Measurements from ENCODE around the gene PDCL3. TPM values are rescaled to one million over a fixed set of nuclear protein-coding genes. Genes with fewer than 3 reads are reported as not detected.
A peak's percentile ranks its signal among the peaks of the same experiment; 100 is the strongest.

PDCL3 gene
- 15.7 TPM for total RNA-seq

DNA sequence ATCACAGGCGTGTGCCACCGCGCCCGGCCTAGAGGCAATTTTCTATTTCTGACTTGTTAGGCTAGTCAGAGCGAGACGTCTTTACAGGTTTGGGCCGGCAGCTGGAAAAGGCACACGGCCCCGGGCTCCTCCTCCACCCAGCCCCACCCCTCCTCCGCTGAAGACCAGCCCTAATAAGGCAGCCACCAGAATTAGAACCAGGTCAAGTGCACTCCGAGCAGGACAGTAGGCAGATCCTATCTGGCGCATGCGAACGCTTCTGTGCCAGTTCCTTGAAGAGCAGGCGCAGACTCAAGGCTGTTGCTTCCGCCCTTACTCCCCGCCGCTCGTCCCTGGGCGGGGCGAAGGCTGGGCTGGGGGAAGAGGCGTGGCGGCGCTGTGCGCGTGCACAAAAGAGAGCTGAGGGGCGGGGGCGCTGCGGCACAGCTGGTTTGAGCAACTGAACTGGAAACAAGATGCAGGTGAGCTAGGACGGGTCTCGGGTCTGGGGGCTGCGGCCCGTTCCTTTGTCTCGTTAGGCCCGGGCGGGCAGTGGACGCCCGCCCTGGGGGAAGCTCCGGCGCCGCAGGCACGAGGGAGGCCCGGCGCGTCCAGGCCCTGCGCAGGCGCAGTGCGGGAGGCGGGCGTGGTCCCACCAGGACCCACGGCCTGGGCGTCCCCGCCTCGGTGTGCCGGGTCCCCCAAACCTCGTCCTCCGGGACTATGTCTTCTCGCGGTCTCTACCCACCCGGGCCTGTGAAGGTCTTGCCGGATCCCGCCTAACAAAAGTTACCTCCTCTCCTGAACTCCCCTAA is at the start of gene PDCL3:
PDCL3 (plus strand) TSS at position 381 of the 794 bp plus-strand sequence; CDS start at position 456, 75 bp downstream.
- DNase-seq = peak; percentile 98

DNA sequence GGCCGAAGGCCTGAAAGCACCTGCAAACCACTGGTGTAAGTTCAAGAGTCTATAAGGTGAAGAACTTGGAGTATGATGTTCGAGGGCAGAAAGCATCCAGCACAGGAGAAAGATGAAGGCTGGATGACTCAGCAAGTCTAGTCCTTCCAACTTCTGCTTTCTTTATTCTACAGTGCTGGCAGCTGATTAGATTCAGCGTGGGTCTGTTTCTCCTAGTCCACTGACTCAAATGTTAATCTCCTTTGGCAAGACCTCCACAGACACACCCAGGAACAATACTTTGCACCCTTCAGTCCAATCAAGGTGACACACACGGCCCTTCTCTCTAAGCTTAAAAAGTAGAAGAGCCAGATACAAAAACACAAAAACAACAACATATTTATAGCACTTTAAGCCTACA is 49.1 kb upstream of the PDCL3 start:
- DNase-seq = no peak

DNA sequence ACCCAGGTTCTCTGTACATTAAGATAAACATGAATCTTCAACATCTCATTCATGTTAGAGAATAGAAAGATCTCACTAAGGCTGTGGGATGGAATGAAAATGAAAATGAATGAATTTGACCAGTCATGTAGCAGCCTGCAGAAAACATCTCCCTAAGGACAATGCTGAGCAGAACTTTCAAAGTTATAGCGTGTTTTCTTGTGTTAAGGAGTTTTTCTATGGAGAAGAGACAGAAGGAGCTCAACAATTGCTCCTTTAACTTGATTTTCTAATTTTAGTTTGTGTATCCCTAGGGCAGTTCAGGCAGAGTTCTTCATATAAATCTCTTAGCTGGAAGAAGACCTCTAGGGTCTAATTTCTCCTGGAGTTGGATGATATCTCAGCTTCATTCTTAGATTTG is 45.2 kb upstream of the PDCL3 start:
- no peak for DNase-seq

DNA sequence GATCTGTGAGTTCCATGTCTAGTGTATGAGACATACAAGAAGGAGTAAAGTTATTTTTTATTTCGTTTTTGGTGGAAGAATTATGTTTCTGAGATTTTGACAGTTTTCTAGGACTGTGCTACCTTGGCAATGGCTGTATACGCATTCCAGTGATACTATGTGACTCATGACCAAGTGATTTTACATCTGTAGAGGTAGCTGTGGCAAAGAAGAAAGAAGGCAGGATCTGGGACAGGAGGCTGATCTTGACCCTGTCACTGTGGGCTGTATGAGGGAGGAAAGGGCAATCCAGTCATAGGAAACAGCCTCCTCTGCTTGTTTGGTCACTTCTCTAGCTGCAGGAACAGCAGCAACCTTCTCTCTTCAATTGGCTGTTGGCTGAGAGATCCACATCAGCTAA is 44.0 kb upstream of the PDCL3 start:
- DNase-seq = no peak

DNA sequence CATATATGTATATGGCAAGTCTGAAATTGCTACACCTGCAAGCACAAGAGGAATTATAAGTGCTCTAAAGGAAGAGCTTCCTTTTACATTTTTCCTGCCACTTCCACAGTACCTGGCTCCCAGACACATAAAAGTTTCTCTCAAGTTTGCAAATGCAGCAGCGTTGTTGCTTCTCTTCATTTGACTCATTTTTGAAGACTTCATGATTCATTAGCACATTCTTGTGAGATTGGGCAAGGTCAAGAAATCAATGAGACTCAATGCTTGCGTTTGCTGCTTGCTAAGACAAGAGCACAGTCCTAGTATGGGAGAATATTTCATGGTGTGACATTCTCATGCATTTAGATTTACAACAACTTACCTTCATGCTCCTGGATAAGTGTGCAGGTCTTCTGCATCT is 42.6 kb upstream of the PDCL3 start:
- no peak for DNase-seq

DNA sequence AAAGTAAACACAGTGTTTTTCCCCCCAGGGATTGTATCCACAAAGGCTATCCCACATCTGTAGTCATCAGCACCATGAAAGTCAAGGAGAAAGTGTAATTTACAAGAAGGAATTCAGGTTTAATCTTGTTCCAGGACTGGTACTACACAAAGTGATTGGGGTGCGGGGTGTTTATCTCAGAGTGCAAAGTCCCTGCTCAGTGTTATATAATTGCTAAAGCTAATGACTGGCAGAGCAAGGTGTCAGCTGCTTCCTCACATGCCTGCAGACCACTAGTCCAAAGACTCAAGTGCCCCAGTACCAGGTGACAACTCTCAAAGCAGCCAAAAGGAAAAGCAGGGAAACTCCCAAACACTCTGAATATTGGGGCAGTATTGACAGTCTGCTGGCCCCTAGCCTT is 40.4 kb upstream of the PDCL3 start:
- no peak for DNase-seq

DNA sequence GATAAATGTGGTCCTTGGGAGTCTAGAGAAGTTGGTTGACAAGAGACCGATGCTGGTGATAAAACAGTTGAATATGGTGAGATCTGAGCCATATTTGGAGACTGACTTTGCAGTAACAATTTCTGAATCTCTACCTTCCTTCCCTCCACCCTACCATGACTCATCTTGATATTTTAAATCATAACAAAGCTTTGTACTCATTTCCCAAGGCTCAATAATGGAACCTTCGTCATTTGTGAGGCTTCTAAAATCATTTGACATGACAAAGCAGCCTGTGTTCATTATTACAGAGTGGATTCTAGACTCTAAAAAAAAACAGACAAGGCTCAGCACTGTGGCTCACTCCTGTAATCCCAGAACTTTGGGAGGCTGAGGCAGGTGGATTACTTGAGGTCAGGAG is 38.5 kb upstream of the PDCL3 start:
- no peak for DNase-seq

DNA sequence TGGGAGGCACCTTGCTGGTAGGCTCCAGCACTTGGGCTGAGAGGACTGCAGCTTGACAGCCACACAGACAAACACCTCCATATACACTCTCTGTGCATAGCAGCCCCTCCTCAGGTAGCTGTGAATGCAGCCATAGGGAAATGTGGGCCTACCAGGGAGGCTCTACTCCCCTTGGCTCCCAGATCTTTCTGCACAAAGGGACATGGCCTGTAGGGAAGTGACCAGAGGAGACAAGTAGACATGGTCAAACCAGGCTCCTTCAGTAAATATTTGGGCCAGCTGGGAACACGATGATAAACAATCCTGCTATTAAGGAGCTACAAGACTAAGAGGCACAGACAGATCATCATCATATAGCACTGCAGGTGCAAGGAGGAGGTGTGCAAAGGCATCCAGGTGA is 35.9 kb upstream of the PDCL3 start:
- DNase-seq = no peak

DNA sequence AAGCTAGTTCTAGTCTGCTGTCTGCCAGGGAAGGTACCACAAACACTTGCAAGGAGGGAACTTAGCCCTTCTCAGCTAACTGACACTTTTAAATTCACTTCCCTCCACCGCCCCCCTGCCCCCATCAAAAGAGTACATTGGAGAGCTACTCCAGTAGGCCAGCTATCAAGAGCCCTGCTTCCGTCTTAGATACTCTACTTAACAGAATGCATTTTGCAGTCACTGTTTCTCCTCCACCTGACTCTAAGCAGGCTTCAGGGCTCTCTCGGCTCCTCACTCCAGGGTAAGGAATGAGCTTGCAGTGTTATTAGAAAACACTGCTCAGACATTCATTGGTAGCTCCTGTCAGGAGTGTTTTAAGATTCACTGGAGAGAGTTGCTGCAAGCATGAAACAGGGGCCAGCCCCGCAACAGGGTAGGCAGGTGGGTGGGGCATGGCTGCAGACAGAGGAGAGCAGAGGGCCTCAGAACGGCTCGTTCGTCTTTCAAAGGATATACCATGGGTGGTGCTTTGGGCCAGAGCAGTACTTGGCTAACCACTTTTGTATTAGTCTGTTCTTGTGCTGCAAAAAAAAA is 35.3 kb upstream of the PDCL3 start:
- DNase-seq = no peak

DNA sequence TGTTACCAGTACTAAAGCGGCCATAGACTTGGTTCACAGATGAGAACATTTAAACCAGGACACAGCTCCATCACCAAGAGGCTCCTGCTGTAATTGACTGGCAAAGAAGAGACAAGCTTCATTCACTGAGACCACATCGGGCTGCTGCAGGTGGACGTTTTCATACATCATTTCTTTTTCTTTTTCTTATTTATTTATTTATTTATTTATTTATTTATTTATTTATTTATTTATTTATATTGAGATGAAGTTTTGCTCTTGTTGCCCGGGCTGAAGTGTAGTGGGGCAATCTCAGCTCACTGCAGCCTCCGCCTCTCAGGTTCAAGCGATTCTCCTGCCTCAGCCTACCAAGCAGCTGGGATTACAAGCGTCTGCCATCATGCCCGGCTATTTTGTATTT is 33.6 kb upstream of the PDCL3 start:
- no peak for DNase-seq

DNA sequence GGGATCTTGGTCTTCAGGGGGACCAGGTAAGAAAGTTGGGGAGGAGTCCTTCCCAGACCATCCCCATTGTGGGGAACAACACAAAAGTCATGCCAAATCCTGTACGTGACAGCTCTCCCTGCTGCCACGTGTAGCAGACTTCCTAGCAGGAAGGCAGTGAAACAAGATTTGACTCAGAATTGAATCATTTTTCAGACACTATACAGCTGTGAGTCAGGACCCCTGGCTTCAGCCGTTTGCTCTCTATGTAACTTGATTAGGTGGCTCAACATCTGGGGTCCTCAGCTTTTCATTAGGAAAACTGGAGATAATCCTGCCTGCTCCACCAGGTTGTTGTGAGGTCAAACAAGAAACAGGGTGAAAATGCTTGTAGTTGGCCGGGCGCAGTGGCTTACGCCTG is 32.9 kb upstream of the PDCL3 start:
- no peak for DNase-seq

DNA sequence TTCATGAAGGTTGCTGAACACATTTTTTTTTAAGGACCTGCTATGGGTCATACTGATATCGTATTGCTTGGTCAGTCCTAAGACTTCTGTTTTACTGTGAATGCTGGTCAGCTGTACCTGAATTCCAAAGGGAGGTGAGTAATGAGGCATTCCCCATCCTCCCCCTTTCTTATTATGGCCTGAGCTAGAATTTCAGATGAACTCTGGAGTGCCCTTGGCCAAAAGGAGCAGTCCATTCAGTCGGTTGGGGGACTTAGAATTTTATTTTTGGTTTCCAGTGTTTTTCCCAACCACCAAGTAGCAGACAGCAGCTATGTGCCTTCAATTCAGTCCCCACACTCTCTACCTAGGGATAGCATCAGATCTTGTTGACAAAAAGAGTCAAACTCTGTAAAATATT is 26.9 kb upstream of the PDCL3 start:
- no peak for DNase-seq

DNA sequence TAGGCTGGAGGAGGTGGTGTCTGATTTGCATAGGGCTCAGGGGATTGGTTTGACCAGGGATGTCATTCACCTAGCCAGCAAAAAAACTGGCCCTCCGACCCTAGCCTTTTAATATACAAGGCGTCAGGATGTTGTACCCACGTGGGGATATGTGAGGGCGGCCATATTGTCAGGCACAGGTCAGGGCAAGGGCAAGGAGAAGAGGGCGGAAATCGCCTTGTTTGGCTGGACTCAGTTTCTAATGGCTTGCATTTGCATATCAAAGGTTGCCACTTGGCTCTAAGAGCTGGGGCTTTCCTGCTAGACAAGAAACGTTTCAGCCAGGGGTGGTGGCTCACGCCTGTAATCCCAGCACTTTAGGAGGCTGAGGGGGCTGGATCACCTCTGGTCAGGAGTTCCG is 24.9 kb upstream of the PDCL3 start:
- no peak for DNase-seq

DNA sequence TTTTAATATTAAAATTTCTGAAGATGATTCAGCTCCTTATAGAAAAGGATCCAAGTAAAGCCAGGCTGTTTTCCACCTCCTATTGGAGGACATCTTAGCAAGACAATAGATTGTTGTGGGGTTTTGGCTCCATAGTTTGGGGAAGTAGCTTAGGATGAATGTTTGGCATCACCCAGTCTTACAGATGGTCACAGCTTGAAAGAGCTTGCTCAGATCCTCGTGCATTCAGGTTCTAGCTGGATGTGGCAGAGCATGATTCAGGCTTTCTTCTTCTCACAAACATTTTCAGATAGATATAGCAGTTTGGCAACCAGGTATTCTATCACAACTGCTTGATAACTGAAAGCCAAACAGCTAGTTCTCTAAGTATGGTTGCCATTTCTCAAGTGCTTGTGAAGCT is 23.6 kb upstream of the PDCL3 start:
- no peak for DNase-seq

DNA sequence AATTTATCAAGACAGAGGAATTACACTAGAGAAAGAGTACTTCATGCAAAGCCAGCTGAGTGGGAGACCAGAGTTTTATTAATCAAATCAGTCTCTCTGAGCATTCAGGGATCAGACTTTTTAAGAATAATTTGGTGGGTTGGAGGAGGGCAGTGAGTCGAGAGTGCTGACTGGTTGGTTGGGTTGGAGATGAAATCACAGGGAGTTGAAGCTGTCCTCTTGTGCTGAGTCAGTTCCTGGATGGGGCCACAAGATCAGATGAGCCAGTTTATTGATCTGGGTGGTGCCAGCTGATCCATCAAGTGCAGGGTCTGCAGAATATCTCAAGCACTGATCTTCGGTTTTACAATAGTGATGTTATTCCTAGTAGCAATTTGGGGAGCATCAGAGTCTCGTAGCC is 21.4 kb upstream of the PDCL3 start:
- no peak for DNase-seq

DNA sequence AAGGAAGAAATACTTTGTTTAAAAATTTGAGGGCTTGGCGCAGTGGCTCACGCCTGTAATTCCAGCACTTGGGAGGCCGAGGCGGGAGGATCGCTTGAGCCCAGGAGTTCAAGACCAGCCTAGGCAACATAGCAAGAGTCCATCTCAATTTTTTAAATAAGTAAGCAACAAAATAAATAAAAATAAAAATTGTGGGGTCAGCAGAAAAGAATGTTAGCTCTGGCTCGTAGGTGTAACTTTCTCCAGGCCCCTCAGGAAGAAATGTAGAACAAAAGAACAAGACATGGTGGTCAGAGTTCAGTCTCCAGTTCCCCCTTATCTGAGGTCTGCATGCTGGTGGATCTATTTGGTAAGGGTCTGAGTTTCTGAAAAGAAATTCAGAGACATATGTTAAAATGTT is 20.4 kb upstream of the PDCL3 start:
- no peak for DNase-seq

DNA sequence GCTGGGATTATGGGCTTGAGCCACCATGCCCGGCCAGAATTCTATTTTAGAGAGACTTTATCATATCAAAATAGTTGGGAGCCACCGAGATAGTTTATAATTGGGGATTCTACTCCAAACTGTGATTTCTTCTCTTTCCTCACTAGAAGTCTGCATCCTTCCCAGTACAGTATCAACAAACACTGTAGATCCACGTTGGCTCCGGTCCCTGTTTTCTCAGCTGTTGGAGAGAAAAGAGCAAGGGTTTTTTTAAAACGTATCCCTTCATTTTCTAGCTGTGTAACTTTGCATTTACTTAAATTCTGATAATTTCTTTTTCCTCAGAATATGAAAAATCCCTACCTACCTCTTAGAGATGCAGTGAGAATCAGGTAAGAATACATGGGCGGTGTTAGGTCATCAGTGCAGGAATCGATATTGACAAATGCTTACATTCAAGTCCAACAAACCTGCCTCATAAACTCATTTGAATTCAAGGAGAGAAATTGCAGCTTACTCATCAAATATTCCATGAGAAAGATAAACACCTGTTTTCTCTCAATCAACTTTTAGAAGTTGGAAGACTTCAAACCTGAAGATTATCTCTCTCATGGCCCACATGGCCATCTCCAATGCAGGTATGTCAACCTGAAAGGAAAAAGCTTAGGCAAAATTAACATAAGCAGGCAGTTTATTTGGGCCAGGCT is 17.7 kb upstream of the PDCL3 start:
- DNase-seq = no peak

DNA sequence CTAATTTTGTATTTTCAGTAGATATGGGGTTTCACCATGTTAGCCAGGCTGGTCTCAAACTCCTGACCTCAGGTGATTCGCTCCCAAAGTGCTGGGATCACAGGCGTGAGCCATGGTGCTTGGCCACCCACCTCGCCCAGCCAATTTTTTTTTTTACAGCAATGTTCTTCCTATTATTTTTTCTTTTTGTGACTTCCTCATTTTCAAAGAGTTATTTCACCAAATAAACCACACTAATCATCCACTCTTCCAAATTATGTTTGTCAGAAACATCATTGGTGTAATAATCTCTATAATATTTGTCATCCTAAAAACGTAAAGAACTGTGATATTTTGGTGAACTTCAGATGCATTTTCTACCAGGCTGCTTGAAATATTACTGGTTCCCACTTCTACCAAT is 16.3 kb upstream of the PDCL3 start:
- DNase-seq = no peak

DNA sequence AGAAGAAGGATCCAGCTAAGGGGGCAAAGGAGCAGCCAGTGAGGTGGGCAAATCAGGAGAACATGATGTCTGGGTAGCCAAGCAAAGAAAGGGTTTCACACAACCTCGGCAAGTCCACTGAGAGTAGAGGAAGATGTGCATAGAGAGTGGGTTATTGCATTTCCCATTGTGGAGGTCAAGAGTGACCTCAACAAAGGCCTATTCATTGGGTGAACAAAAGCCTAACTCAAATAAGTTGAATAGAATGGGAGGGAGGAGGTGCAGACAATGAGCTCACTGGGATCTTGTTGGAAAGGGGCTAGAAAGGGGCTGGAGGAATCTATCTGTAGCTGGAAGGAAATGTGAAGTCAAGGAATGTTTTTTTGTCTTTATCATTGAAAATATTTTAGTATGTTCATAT is 14.0 kb upstream of the PDCL3 start:
- no peak for DNase-seq

DNA sequence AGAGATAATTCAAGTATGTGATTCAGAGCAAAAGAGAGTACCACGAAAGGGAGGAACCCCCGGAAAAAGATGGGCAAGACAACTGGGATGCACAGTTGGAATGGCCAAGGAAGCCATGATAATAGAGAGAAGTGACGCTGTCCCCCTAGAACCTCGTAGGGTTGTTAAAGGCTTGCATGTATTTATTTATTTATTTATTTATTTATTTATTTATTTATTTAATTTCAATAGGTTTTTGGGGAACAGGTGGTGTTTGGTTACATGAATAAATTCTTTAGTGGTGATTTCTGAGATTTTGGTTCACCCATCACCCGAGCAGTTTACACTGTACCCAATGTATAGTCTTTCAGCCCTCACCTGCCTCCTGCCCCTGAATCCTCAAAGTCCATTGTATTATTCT is 11.5 kb upstream of the PDCL3 start:
- no peak for DNase-seq

DNA sequence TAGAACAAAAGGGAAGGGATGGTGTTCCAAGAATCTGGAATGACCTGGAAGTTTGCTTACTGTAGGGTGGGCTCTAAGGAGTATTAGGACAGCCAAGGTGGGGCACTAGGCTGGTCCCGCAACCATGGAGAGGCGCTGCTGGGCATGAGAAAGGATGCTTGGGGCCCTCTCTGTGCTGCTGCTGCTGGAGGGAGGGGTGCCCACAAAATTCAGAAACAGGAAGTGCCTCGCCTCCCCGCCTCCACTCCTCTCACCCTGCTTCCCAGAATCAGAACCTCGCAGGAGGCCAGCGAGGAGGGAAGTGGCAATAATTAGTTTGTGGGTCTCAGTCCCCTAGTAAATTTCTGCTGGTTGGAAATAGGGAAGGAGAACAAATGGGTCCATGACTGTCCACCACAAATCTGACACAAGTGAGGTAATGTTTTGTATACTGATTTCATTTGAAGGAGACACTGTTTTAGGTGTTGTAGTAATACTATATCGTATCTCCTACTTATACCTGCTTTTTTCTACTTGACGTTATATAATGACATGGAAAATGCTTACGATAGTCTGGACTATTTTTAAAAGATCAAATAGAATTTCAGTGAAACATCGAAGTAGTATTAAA is 7.9 kb upstream of the PDCL3 start:
- no peak for DNase-seq

DNA sequence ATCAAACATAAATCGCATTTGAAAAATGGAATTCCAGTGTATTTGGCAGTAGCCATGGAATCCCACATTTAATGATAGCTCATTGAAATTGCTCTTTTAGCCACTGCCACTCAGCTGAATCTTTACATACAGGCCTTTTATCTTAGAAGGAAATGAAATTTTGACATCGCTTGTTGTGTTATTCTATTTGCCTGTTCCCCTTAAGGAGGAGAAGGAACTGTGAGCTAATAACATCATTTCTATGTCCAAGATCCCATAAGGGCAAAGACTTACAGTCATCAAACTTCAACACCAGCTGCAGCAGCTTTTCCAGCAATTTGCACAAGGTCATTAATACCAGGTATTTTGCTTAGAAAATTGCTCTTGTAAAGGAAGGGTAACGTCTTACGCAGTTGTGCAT is 6.0 kb upstream of the PDCL3 start:
- no peak for DNase-seq

DNA sequence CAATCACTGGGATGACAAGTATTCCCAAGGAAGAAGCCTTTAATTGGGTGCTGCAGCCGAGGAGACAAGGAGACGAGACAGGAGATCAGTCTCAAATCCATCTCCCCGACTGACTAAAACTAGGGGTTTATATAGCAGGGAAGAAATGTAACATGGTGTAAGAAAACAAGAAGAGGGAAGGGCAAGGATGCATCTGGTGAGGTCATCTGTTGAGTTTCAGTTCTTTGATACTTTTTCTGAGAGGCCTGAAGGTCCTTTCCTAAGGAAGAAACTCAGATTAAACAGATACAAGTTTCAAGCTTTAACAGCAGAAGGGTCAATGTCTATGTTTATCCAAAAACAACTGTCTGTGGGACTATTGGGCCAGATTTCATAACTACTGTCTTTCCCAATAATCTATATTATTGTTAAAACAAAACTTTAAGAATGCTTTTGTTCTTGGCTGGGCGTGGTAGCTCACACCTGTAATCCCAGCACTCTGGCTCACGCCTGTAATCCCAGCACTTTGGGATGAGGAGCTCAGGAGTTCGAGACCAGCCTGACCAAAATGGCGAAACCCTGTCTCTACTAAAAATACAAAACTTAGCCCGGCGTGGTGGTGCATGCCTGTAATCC is 2.5 kb upstream of the PDCL3 start:
- DNase-seq = no peak
